IMR-90 (cell line): ENCODE results near the gene SAMD8. TPM values are rescaled to one million over a fixed set of nuclear protein-coding genes. Genes with fewer than 3 reads are reported as not detected.

Experiments
- ATAC-seq: fragments of 200-7000 bp; cut with Tn5 transposase; 2 replicates; pipeline ENCODE4 v1.9.1; 2020; ENCODE audit warnings: low read depth, mild to moderate bottlenecking, moderate library complexity
- BruUV-seq: library from RNA; stranded (reverse); fragments of 400-500 nt; replicated peaks from 2 replicates; lab custom pipeline; 2021; lab: Mats Ljungman, UMichigan
- CTCF ChIA-PET: fragments of 300-600 bp; formaldehyde crosslinking; extraction: SDS; loops from one replicate; lab custom pipeline; 2021; ENCODE audit warnings: antibody characterized with exemption; lab: Yijun Ruan, JAX
- POLR2A ChIA-PET: fragments of 300-600 bp; sonication (Branson Sonifier 250); formaldehyde crosslinking; loops from one replicate; lab custom pipeline; 2022; ENCODE audit warnings: antibody characterized with exemption; ENCODE audit not compliant: unreplicated experiment; lab: Charles Lee
- DNase-seq: peaks from one replicate; pipeline ENCODE4 v3.0.0; 2013
- H2AFZ ChIP-seq: replicated peaks from 2 replicates; pipeline ENCODE3; 2013; ENCODE audit warnings: low read length, mild to moderate bottlenecking; ENCODE audit not compliant: poor library complexity
- H2AK5ac ChIP-seq: 2 replicates; pipeline ENCODE4 v1.6.1; 2013; ENCODE audit warnings: low read depth, low read length, inconsistent platforms
- H2AK9ac ChIP-seq: replicated peaks from 2 replicates; pipeline ENCODE3; 2013; ENCODE audit warnings: mild to moderate bottlenecking, low read depth, low read length, moderate library complexity; ENCODE audit not compliant: poor library complexity
- H2BK120ac ChIP-seq: 2 replicates; pipeline ENCODE4 v1.6.1; 2013; ENCODE audit warnings: low read depth, low read length, inconsistent platforms
- H2BK15ac ChIP-seq: 3 replicates; pipeline ENCODE4 v1.6.1; 2013; ENCODE audit warnings: low read depth, low read length, inconsistent platforms
- H2BK20ac ChIP-seq: 2 replicates; pipeline ENCODE4 v1.6.1; 2013; ENCODE audit warnings: low read depth, mild to moderate bottlenecking, inconsistent platforms, low read length, moderate library complexity
- H2BK5ac ChIP-seq: 2 replicates; pipeline ENCODE4 v1.6.1; 2013; ENCODE audit warnings: mild to moderate bottlenecking, low read depth, low read length, inconsistent platforms; ENCODE audit not compliant: poor library complexity, severe bottlenecking
- H3K14ac ChIP-seq: replicated peaks from 2 replicates; pipeline ENCODE4 v1.6.1; 2013; ENCODE audit warnings: low read depth, low read length, inconsistent platforms
- H3K18ac ChIP-seq: 2 replicates; pipeline ENCODE4 v1.6.1; 2013; ENCODE audit warnings: low read depth, low read length, control low read depth
- H3K23ac ChIP-seq: 2 replicates; pipeline ENCODE4 v1.6.1; 2013; ENCODE audit warnings: low read depth, low read length, inconsistent platforms
- H3K27ac ChIP-seq: 2 replicates; pipeline ENCODE4 v1.5.1; 2013; ENCODE audit warnings: mild to moderate bottlenecking, control low read depth, low read length; ENCODE audit not compliant: insufficient read depth
- H3K27me3 ChIP-seq: 2 replicates; pipeline ENCODE4 v1.6.1; 2013; ENCODE audit warnings: low read length; ENCODE audit not compliant: control insufficient read depth, insufficient read depth
- H3K36me3 ChIP-seq: 2 replicates; pipeline ENCODE4 v1.6.1; 2013; ENCODE audit warnings: low read length, mixed read lengths; ENCODE audit not compliant: control insufficient read depth, insufficient read depth
- H3K4ac ChIP-seq: 2 replicates; pipeline ENCODE4 v1.6.1; 2013; ENCODE audit warnings: low read depth, low read length, inconsistent platforms
- H3K4me1 ChIP-seq: 2 replicates; pipeline ENCODE4 v1.6.1; 2013; ENCODE audit warnings: low read length, mixed read lengths; ENCODE audit not compliant: control insufficient read depth, insufficient read depth
- H3K4me2 ChIP-seq: 2 replicates; pipeline ENCODE4 v1.6.1; 2013; ENCODE audit warnings: low read depth, mild to moderate bottlenecking, control low read depth, low read length, moderate library complexity
- H3K4me3 ChIP-seq: 2 replicates; pipeline ENCODE4 v1.5.1; 2013; ENCODE audit warnings: low read depth, mild to moderate bottlenecking, control low read depth, low read length, moderate library complexity; ENCODE audit not compliant: insufficient read depth
- H3K56ac ChIP-seq: 2 replicates; pipeline ENCODE4 v1.6.1; 2013; ENCODE audit warnings: low read length, inconsistent platforms; ENCODE audit not compliant: insufficient read depth; ENCODE audit errors: extremely low read depth
- H3K79me1 ChIP-seq, 2 experiments: 2 replicates each; pipeline ENCODE4 v1.6.1; 2013; ENCODE audit warnings: low read length in 2 of 2, inconsistent platforms in 1 of 2, low read depth in 1 of 2
- H3K9ac ChIP-seq: 2 replicates; pipeline ENCODE4 v1.6.1; 2013; ENCODE audit warnings: low read depth, low read length, control low read depth
- H3K9me1 ChIP-seq: 2 replicates; pipeline ENCODE4 v1.6.1; 2013; ENCODE audit warnings: low read length, inconsistent platforms; ENCODE audit not compliant: insufficient read depth
- H3K9me3 ChIP-seq: 2 replicates; pipeline ENCODE4 v1.6.1; 2013; ENCODE audit warnings: low read length; ENCODE audit not compliant: control insufficient read depth, insufficient read depth
- H4K20me1 ChIP-seq: 2 replicates; pipeline ENCODE4 v1.6.1; 2013; ENCODE audit warnings: low read length, inconsistent platforms; ENCODE audit not compliant: insufficient read depth
- H4K5ac ChIP-seq: 2 replicates; pipeline ENCODE4 v1.6.1; 2013; ENCODE audit warnings: mild to moderate bottlenecking, low read depth, low read length, control low read depth
- H4K8ac ChIP-seq, 2 experiments: 2 replicates each; pipeline ENCODE4 v1.6.1; 2013; ENCODE audit warnings: low read depth in 2 of 2, low read length in 2 of 2, control low read depth in 1 of 2, inconsistent platforms in 1 of 2
- H4K91ac ChIP-seq: 2 replicates; pipeline ENCODE4 v1.6.1; 2013; ENCODE audit warnings: low read depth, low read length, inconsistent platforms; ENCODE audit not compliant: insufficient read depth
- BHLHE40 ChIP-seq: fragments of 150-350 bp; IDR thresholded peaks from 2 replicates; pipeline ENCODE4 v1.6.1; 2016; ENCODE audit warnings: mild to moderate bottlenecking, low read depth, low read length
- CEBPB ChIP-seq: IDR thresholded peaks from 2 replicates; pipeline ENCODE4 v1.6.1; 2012; ENCODE audit warnings: low read depth, low read length, improper control_type of control experiment
- CHD1 ChIP-seq: IDR thresholded peaks from 2 replicates; pipeline ENCODE4 v1.6.1; 2012; ENCODE audit warnings: low read depth, low read length, improper control_type of control experiment
- CTCF ChIP-seq: conservative IDR thresholded peaks from 2 replicates; pipeline ENCODE4 v1.5.1; 2012; ENCODE audit warnings: mild to moderate bottlenecking, low read depth, low read length, improper control_type of control experiment
- FOS ChIP-seq: fragments of 150-350 bp; IDR thresholded peaks from 2 replicates; pipeline ENCODE4 v1.6.1; 2016; ENCODE audit warnings: low read depth, low read length
- MAFK ChIP-seq: IDR thresholded peaks from 2 replicates; pipeline ENCODE4 v1.6.1; 2012; ENCODE audit warnings: low read depth, low read length, improper control_type of control experiment
- MXI1 ChIP-seq: IDR thresholded peaks from 2 replicates; pipeline ENCODE4 v1.6.1; 2012; ENCODE audit warnings: low read depth, mild to moderate bottlenecking, low read length, moderate library complexity, borderline replicate concordance
- NFE2L2 ChIP-seq: fragments of 150-350 bp; IDR thresholded peaks from 2 replicates; pipeline ENCODE4 v1.6.1; 2016; ENCODE audit warnings: low read depth, mild to moderate bottlenecking, low read length
- POLR2A ChIP-seq: IDR thresholded peaks from 2 replicates; pipeline ENCODE4 v1.6.1; 2012; ENCODE audit warnings: mild to moderate bottlenecking, low read depth, low read length
- RAD21 ChIP-seq: IDR thresholded peaks from 2 replicates; pipeline ENCODE4 v1.6.1; 2012; ENCODE audit warnings: low read length, improper control_type of control experiment
- RCOR1 ChIP-seq: IDR thresholded peaks from 2 replicates; pipeline ENCODE4 v1.6.1; 2012; ENCODE audit warnings: mild to moderate bottlenecking, low read length, improper control_type of control experiment; ENCODE audit not compliant: insufficient replicate concordance
- RFX5 ChIP-seq: IDR thresholded peaks from 2 replicates; pipeline ENCODE4 v1.8.0; 2012; ENCODE audit warnings: low read depth, mild to moderate bottlenecking, low read length, moderate library complexity
- SMC3 ChIP-seq: fragments of 150-350 bp; IDR thresholded peaks from 2 replicates; pipeline ENCODE4 v1.6.1; 2016; ENCODE audit warnings: low read depth, mild to moderate bottlenecking, antibody characterized with exemption, low read length, moderate library complexity
- WGBS, 2 experiments: methylation state at CpG; one replicate each; pipeline versions ENCODE4 v1.1.5 to v1.1.7; 2013; ENCODE audit warnings: missing lambda C conversion rate in 2 of 2; ENCODE audit not compliant: insufficient read length in 1 of 2; ENCODE audit errors: extremely low coverage in 2 of 2; 5-methylcytosine and 5-hydroxymethylcytosine counted together
- dilution Hi-C: fragments of 300-500 bp; cut with HindIII; formaldehyde crosslinking; loops from one replicate; pipeline ENCODE4 v1.14.3; 2018; ENCODE audit warnings: low sequenced_read_pairs; ENCODE audit not compliant: unreplicated experiment
- in situ Hi-C: fragments of 300-500 bp; cut with MboI; formaldehyde crosslinking; loops from 3 replicates; pipeline ENCODE4 v1.14.3; 2019; ENCODE audit warnings: low sequenced_read_pairs, inconsistent platforms, mixed read lengths
- intact Hi-C: fragments of 100-400 bp; cut with micrococcal nuclease; formaldehyde crosslinking; loops from 2 replicates; pipeline ENCODE4 v1.10.0; 2022
- polyA plus RNA-seq, 3 experiments: library from polyadenylated mRNA; depleted of rRNA; stranded (reverse); fragments of >200 nt; gene quantifications; 2 replicates each; pipeline ENCODE4 v1.2.3, GENCODE V29; 2012; ENCODE audit warnings: low replicate concordance in 1 of 3
- total RNA-seq: library from RNA; depleted of rRNA; stranded (reverse); fragments of >200 nt; gene quantifications from 2 replicates; pipeline ENCODE4 v1.2.3, GENCODE V29; 2012
- TF ChIP-seq, protein P1 (sequence below): fragments of 150-350 bp; IDR thresholded peaks from 2 replicates; pipeline ENCODE4 v1.6.1; 2017; ENCODE audit warnings: mild to moderate bottlenecking, antibody characterized with exemption, low read length, low read depth
- TF ChIP-seq, protein P2 (sequence below): fragments of 150-350 bp; IDR thresholded peaks from 2 replicates; pipeline ENCODE4 v1.6.1; 2016; ENCODE audit warnings: low read depth, mild to moderate bottlenecking, low read length, moderate library complexity, borderline replicate concordance

SAMD8 gene
- total and polyA plus RNA-seq, 2 of the 4 experiments (the other 2 are of a cell fraction), result 10.1 to 28.7 TPM

DNA sequence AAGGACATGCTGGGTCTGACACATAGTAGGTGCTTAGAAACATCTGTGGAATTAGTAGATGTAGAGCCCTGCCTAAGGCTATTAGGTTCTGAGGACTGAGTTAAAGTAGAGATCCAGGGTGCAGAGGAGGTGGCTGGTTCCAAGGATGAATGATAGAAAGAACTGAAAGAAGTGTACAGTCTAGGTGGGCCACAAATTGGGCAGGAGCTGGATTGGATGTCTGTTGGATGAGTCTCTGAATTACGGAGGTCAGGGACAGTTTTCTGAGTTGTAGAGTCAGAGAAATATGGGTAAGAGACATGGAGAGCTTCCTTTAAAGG lies 2.0 kb upstream of the SAMD8 start:
- Histone ChIP-seq H3K36me3 (no peaks in the 10 kb centered on the region), H3K56ac (no peak overlapping the region), H3K4me3 (no peak overlapping the region), H3K9ac (no peak overlapping the region), H3K4me1 (peaks cover 2% of the 10 kb centered on the region; the same call in 1 of the 2 replicates), H2AK9ac (no peak overlapping the region), H2BK5ac (no peak overlapping the region), H3K27me3 (no peaks in the 10 kb centered on the region), H3K4ac (no peak overlapping the region), H3K9me1 (peaks cover 9% of the 10 kb centered on the region), H2BK15ac (no peak overlapping the region), H3K9me3 (no peaks in the 10 kb centered on the region), H2AK5ac (no peak overlapping the region), H2BK120ac (no peak overlapping the region), H4K5ac (no peak overlapping the region), H4K20me1 (peaks cover 18% of the 10 kb centered on the region), H2AFZ (no peak overlapping the region), H4K8ac (no peak overlapping the region), H3K14ac (no peak overlapping the region), H4K91ac (no peak overlapping the region), H3K27ac (no peak overlapping the region), H3K23ac (no peak overlapping the region), H3K18ac (no peak overlapping the region), H2BK20ac (no peak overlapping the region), H3K79me1 (peaks cover 0 to 25% of the 10 kb centered on the region in 2 experiments; a peak in 2 of 4 replicates), H3K4me2 (no peak overlapping the region)
- in situ Hi-C loops, result no loop called here
- ChIA-PET POLR2A (no interaction called here), CTCF (interaction anchor here (1.0 kb wide), 1 partner anchor 126 kb away, joined by 3 read pairs; the partner anchor contains the start of gene COMTD1)
- DNase-seq, result no peak
- no peak for ATAC-seq
- no peak for TF ChIP-seq CTCF
- no peak for TF ChIP-seq MAFK
- TF ChIP-seq BHLHE40, result no peak
- no peak for TF ChIP-seq POLR2A
- TF ChIP-seq CEBPB, result no peak
- TF ChIP-seq, protein P1, sequence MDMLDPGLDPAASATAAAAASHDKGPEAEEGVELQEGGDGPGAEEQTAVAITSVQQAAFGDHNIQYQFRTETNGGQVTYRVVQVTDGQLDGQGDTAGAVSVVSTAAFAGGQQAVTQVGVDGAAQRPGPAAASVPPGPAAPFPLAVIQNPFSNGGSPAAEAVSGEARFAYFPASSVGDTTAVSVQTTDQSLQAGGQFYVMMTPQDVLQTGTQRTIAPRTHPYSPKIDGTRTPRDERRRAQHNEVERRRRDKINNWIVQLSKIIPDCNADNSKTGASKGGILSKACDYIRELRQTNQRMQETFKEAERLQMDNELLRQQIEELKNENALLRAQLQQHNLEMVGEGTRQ, result no peak
- no peak for TF ChIP-seq FOS
- TF ChIP-seq NFE2L2, result no peak
- no peak for TF ChIP-seq SMC3
- no peak for TF ChIP-seq MXI1
- no peak for TF ChIP-seq RAD21
- TF ChIP-seq, protein P2, sequence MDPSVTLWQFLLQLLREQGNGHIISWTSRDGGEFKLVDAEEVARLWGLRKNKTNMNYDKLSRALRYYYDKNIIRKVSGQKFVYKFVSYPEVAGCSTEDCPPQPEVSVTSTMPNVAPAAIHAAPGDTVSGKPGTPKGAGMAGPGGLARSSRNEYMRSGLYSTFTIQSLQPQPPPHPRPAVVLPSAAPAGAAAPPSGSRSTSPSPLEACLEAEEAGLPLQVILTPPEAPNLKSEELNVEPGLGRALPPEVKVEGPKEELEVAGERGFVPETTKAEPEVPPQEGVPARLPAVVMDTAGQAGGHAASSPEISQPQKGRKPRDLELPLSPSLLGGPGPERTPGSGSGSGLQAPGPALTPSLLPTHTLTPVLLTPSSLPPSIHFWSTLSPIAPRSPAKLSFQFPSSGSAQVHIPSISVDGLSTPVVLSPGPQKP, result no peak
- TF ChIP-seq RFX5, result no peak
- no peak for TF ChIP-seq CHD1
- TF ChIP-seq RCOR1, result no peak
- intact Hi-C loops, result loop anchor here (10.0 kb wide), 1 partner anchor 985 kb away; no protein-coding TSS in a partner anchor
- dilution Hi-C loops, result no loop called here
- WGBS, 2 experiments, result 100% methylated on average over 1 of the region's 1 CpG; no CpG with 5 or more reads in 1 of the 2 experiments
- BruUV-seq, result no TSS peak
